Keratinocyte (primary cell): ENCODE measurements around the gene RNPEPL1. TPM values are rescaled to one million over a fixed set of nuclear protein-coding genes. Genes with fewer than 3 reads are reported as not detected.

ENCODE experiments used
- DNase-seq: peaks from one replicate; pipeline ENCODE4 v3.0.0-alpha.2; 2011; ENCODE audit warnings: low read depth, missing footprints, low spot score
- FAIRE-seq: peaks from 2 replicates; lab custom pipeline; 2011; peaks lifted over from hg19 to GRCh38; lab: Jason Lieb, UNC
- H2AFZ ChIP-seq: 2 replicates; pipeline ENCODE4 v1.6.0; 2012; ENCODE audit warnings: low read length, control low read depth, inconsistent platforms; ENCODE audit not compliant: control insufficient read depth
- H3K27ac ChIP-seq: 2 replicates; pipeline ENCODE4 v1.5.1; 2011; ENCODE audit warnings: low read length; ENCODE audit not compliant: control insufficient read depth, insufficient read depth
- H3K27me3 ChIP-seq: 3 replicates; pipeline ENCODE4 v1.6.0; 2011; ENCODE audit warnings: low read length; ENCODE audit not compliant: control insufficient read depth, insufficient read depth; ENCODE audit errors: extremely low read depth
- H3K36me3 ChIP-seq, 2 experiments: 2 replicates in 1 of 2; 3 replicates in 1 of 2; pipeline ENCODE4 v1.5.1; 2011; ENCODE audit warnings: low read length in 2 of 2, mild to moderate bottlenecking in 1 of 2; ENCODE audit not compliant: control insufficient read depth in 2 of 2, insufficient read depth in 2 of 2; ENCODE audit errors: extremely low read depth in 1 of 2
- H3K4me1 ChIP-seq: 3 replicates; pipeline ENCODE4 v1.5.1; 2011; ENCODE audit warnings: low read length; ENCODE audit not compliant: control insufficient read depth, insufficient read depth; ENCODE audit errors: extremely low read depth
- H3K4me2 ChIP-seq: 3 replicates; pipeline ENCODE4 v1.6.0; 2011; ENCODE audit warnings: low read depth, low read length; ENCODE audit not compliant: control insufficient read depth, insufficient read depth; ENCODE audit errors: extremely low read depth
- H3K4me3 ChIP-seq, 3 experiments: fragments of 200-600 bp in 1 of 3; sonication (generic) in 1 of 3; 2 replicates in 2 of 3; 3 replicates in 1 of 3; pipeline ENCODE4 v1.5.1; 2011 to 2016; ENCODE audit warnings: low read length in 3 of 3, mild to moderate bottlenecking in 3 of 3, control low read depth in 2 of 3, inconsistent platforms in 1 of 3, low read depth in 1 of 3, mixed read lengths in 1 of 3, mixed run types in 1 of 3, moderate library complexity in 1 of 3; ENCODE audit not compliant: control insufficient read depth in 2 of 3, insufficient read depth in 2 of 3; ENCODE audit errors: extremely low read depth in 1 of 3
- H3K79me2 ChIP-seq: 2 replicates; pipeline ENCODE4 v1.6.0; 2012; ENCODE audit warnings: low read length; ENCODE audit not compliant: control insufficient read depth, insufficient read depth
- H3K9ac ChIP-seq: 3 replicates; pipeline ENCODE4 v1.6.0; 2011; ENCODE audit warnings: low read length; ENCODE audit not compliant: control insufficient read depth, insufficient read depth; ENCODE audit errors: extremely low read depth
- H3K9me1 ChIP-seq: 3 replicates; pipeline ENCODE4 v1.6.0; 2011; ENCODE audit warnings: low read length; ENCODE audit not compliant: control insufficient read depth, insufficient read depth; ENCODE audit errors: extremely low read depth
- H3K9me3 ChIP-seq: 2 replicates; pipeline ENCODE4 v1.5.1; 2012; ENCODE audit warnings: low read depth, low read length; ENCODE audit not compliant: control insufficient read depth
- H4K20me1 ChIP-seq: 3 replicates; pipeline ENCODE4 v1.6.0; 2011; ENCODE audit warnings: low read length; ENCODE audit not compliant: control insufficient read depth, insufficient read depth; ENCODE audit errors: extremely low read depth
- EZH2 ChIP-seq: IDR thresholded peaks from one replicate; pipeline ENCODE4 v1.6.1; 2012; ENCODE audit warnings: inconsistent platforms, mild to moderate bottlenecking, low read length, moderate library complexity
- dilution Hi-C: fragments of 300-500 bp; cut with MboI; formaldehyde crosslinking; loops from one replicate; pipeline ENCODE4 v1.7.0; 2020; ENCODE audit warnings: low sequenced_read_pairs; ENCODE audit not compliant: extremely low pct_ligation_motif_present
- polyA plus RNA-seq, 5 experiments: library from polyadenylated mRNA; depleted of rRNA in 3 of 5; stranded (reverse) in 3 of 5; stranded (forward) in 1 of 5; unstranded in 1 of 5; fragments of >200 nt; gene quantifications; 1 replicate in 1 of 5; 2 replicates in 3 of 5; 3 replicates in 1 of 5; pipeline versions ENCODE4 v1.2.1 to v1.2.3, GENCODE V29; 2011 to 2012; ENCODE audit warnings: missing spikeins in 2 of 5, low read depth in 1 of 5, low replicate concordance in 1 of 5
- TF ChIP-seq, protein P1 (sequence below), 3 experiments: IDR thresholded peaks in 1 of 3; conservative IDR thresholded peaks in 1 of 3; optimal IDR thresholded peaks in 1 of 3; 2 replicates in 2 of 3; 3 replicates in 1 of 3; pipeline versions ENCODE3 to v1.5.1; 2011; ENCODE audit warnings: low read length in 3 of 3, mild to moderate bottlenecking in 3 of 3, moderate library complexity in 2 of 3, control low read depth in 1 of 3, inconsistent platforms in 1 of 3; ENCODE audit not compliant: insufficient read depth in 2 of 3; ENCODE audit errors: extremely low read depth in 1 of 3

RNPEPL1 gene
- polyA plus RNA-seq, 1 donor (not counting 4 experiments of a cell fraction or from before 2014, with no cell fraction given) = 3.7 TPM

DNA sequence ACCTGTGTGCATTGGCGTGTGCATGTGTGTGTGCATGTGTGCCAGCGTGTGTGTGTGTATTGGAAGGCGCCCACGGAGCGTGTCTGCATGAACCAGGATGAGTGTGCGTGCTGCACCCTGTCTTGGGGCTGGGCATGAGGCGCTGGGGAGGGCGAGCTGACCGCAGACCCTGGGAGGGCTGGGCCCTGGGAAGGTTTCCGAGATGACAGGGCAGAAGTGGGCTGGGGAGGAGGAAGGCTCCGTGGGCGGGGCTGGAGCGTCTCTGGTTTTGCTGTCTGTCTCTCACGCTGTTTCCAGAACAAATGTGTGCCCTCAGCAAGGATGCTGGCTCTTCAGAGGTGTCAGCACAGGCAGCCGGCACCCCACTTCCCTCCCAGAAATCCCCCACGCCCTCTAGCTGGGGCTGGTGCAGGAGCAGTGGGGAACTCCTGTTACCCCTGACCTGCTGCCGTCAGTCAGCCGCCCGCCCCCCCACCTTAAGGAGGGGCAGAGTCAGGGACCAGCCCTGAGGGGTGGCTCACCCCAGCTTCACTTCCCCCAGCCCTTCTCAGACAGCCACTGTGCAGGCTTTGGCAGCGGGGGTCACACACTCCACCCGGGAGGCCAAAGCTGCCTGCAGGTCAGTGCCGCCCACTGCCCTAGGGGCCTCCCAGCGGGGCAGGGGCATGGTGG lies 56.8 kb downstream of the RNPEPL1 start, which contains the start of gene GPR35:
Gene GPR35, plus strand, starts transcription at position 531 of the 672 bp plus-strand sequence. CDS start 4,473 bp downstream, outside the sequence.
- FAIRE-seq (no peak), DNase-seq (no peak)
- TF ChIP-seq, protein P1, sequence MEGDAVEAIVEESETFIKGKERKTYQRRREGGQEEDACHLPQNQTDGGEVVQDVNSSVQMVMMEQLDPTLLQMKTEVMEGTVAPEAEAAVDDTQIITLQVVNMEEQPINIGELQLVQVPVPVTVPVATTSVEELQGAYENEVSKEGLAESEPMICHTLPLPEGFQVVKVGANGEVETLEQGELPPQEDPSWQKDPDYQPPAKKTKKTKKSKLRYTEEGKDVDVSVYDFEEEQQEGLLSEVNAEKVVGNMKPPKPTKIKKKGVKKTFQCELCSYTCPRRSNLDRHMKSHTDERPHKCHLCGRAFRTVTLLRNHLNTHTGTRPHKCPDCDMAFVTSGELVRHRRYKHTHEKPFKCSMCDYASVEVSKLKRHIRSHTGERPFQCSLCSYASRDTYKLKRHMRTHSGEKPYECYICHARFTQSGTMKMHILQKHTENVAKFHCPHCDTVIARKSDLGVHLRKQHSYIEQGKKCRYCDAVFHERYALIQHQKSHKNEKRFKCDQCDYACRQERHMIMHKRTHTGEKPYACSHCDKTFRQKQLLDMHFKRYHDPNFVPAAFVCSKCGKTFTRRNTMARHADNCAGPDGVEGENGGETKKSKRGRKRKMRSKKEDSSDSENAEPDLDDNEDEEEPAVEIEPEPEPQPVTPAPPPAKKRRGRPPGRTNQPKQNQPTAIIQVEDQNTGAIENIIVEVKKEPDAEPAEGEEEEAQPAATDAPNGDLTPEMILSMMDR (optimal IDR thresholded peaks at IDR 0.05 in 1 of 3, IDR thresholded peaks at IDR 0.05 in 1 of 3, conservative IDR thresholded peaks at IDR 0.05 in 1 of 3; ENCODE audit: extremely low read depth in 1 of 3, insufficient read depth in 2 of 3, low read length in 3 of 3) = no peak
- no peak for TF ChIP-seq EZH2
- Histone ChIP-seq H3K79me2 (no peaks in the 10 kb centered on the region), H3K27me3 (no peaks in the 10 kb centered on the region), H3K27ac (no peak within 1 kb of the TSS), H2AFZ (no peak within 1 kb of the TSS), H3K4me1 (no peaks in the 10 kb centered on the region), H3K9me3 (no peaks in the 10 kb centered on the region), H3K4me2 (no peak within 1 kb of the TSS), H3K9me1 (no peaks in the 10 kb centered on the region), H3K4me3 (no peak within 1 kb of the TSS), H3K36me3 (no peaks in the 10 kb centered on the region), H3K9ac (no peak within 1 kb of the TSS), H4K20me1 (no peaks in the 10 kb centered on the region)
- dilution Hi-C loops = no loop called here

- no peak for FAIRE-seq
- no peak for DNase-seq
- H3K4me3 ChIP-seq = no peak overlapping the region
- H3K9me3 ChIP-seq = no peaks in the 10 kb centered on the region
- H3K4me2 ChIP-seq = no peak overlapping the region
- H3K27me3 ChIP-seq = no peaks in the 10 kb centered on the region
- H3K36me3 ChIP-seq = no peaks in the 10 kb centered on the region
- no peak overlapping the region for H3K27ac ChIP-seq
- H2AFZ ChIP-seq = no peak overlapping the region
- TF ChIP-seq, protein P1 (optimal IDR thresholded peaks at IDR 0.05 in 1 of 3, IDR thresholded peaks at IDR 0.05 in 1 of 3, conservative IDR thresholded peaks at IDR 0.05 in 1 of 3; ENCODE audit: extremely low read depth in 1 of 3, insufficient read depth in 2 of 3, low read length in 3 of 3) = no peak
- no peaks in the 10 kb centered on the region for H3K4me1 ChIP-seq
- no peak overlapping the region for H3K9ac ChIP-seq
- dilution Hi-C loops = no loop called here
- H3K9me1 ChIP-seq = no peaks in the 10 kb centered on the region
- H3K79me2 ChIP-seq = no peaks in the 10 kb centered on the region
- no peaks in the 10 kb centered on the region for H4K20me1 ChIP-seq
Observed at GRCh38 chr2:240626531-240627300, 58.4 kb downstream of the RNPEPL1 start.
